GM10266 (cell line): ENCODE results near the gene ARHGAP22.

Experiments used
- DNase-seq: peaks from one replicate; pipeline ENCODE4 v3.0.0; 2012; ENCODE audit errors: extremely low spot score
- TF ChIP-seq, protein P1 (sequence below): IDR thresholded peaks from 2 replicates; pipeline ENCODE4 v1.5.1; 2012; ENCODE audit warnings: mild to moderate bottlenecking, low read depth; ENCODE audit not compliant: control insufficient read depth, insufficient read depth; ENCODE audit errors: missing control alignments

Gene ARHGAP22

DNA sequence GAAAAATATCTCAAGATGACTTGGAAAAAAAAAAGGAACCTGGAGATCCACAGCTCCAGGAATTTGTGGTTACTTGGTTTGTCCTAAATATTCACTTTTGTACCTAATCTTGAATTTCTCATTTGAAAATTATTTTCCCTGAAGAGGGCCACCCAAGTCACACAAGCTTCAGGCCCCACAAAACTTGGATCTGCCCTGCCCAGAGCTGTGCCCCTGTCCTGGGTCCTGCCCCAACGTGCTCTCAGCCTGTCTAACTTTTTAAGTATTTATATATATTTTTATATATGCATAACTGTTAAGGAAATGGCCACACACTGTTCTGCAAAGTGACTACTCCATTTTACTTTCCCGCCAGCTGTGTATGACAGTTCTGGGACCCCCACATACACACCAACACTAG lies 123.5 kb downstream of the ARHGAP22 start:
- TF ChIP-seq, protein P1, sequence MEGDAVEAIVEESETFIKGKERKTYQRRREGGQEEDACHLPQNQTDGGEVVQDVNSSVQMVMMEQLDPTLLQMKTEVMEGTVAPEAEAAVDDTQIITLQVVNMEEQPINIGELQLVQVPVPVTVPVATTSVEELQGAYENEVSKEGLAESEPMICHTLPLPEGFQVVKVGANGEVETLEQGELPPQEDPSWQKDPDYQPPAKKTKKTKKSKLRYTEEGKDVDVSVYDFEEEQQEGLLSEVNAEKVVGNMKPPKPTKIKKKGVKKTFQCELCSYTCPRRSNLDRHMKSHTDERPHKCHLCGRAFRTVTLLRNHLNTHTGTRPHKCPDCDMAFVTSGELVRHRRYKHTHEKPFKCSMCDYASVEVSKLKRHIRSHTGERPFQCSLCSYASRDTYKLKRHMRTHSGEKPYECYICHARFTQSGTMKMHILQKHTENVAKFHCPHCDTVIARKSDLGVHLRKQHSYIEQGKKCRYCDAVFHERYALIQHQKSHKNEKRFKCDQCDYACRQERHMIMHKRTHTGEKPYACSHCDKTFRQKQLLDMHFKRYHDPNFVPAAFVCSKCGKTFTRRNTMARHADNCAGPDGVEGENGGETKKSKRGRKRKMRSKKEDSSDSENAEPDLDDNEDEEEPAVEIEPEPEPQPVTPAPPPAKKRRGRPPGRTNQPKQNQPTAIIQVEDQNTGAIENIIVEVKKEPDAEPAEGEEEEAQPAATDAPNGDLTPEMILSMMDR: no peak
- DNase-seq: no peak

DNA sequence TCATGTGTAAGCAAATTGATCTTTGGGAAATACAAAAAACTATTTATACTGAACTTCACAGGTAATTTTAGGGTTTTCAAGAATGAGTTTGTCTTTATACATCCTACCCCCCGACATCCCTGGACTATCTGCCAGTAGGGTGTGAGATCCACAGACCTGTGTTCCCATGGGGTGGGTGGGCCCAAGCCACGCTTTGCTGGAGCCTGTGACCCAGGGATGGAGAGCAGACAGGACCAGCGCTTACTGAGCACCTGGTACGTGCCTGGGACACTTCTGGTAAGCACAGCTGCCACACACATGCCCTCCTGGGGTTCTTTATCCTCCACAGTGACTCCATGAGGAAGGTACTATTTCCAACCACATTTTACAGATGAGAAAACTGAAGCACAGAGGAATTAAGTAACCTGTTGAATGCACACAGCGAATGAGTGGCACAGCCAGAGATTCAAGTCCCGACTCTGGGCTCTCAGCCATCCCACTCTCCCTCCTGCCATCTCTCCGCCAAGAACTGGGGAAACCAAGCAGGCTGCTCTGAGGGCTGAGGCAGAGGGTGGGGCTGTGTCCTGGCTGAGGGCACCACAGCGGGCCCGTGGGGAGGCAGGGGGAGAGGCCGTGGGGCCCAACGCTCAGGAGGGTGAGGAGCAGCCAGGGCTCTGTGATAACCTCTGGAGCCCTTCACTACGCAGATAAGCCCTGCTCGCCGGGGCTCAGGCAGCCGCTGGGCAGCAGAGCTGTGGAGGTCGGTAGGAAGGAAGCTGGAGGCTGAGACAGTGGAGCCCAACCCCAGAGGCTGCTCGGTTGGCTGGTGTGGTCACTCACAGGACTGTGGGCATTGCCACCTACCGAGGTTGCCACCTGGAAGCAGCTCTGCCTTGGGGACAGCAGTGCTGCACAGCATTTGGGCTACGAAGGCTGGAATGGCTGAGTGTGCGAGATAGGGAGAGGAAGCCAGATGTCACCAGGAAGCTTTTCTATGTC lies 124.2 kb downstream of the ARHGAP22 start:
- no peak for DNase-seq
- TF ChIP-seq, protein P1: no peak

DNA sequence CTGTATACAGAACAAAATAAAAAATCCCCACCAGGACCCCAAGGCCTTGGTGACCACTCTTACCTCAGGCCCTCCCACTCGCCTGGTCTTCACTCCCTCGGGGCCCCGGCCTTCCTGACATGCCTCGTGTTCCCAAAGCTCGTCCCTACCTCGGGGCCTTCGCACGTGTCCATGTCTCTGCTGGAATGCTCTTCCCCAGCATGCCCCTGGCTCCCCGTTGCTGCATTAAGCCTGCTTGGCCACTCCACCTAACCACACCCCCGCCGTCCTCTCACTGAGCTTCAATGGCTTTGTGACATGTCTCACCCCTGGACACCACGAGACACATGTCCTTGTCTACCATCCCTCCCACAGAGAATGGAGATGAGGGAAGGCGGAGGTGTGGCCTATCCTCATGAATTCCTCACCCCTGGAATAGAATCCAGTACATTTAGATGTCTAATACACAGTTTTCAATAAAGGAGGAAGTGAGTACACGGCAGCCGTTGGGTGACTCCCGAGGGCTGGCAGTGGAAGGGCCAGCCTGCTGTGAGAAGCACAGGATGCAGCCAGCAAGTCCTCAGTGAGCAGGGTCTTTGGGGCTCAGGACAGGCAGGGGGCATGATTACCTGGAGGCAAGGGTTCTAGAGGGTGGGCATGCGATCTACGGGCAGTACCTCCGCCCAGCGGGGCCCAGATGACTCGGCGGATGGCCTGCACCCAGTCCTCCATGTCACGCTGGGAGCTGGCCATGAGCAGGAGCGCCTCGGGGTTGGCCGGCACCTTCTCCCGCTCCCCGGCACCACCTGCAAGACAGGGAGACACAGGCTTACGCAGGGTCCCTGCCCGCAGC lies 125.7 kb downstream of the ARHGAP22 start:
- no peak for DNase-seq
- TF ChIP-seq, protein P1: no peak

DNA sequence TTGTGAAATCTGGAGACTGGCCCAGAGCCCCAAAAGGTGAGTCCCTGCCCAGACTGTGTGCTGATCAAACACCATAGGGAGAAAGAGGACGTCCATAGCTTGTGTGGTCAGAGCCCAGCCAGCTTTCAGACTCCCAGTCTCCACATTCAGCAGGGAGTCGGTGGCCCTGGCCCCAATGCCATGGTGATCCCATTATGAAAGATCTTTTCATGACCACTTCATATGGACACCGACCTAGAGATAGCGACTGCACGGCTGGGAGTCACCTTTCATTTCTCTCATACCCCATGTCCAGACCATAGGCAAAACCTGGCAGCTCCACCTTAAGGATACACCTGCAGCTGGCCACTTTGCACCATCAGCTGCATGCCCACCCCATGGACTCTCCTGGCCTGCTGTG lies 126.4 kb downstream of the ARHGAP22 start:
- TF ChIP-seq, protein P1: no peak
- no peak for DNase-seq

DNA sequence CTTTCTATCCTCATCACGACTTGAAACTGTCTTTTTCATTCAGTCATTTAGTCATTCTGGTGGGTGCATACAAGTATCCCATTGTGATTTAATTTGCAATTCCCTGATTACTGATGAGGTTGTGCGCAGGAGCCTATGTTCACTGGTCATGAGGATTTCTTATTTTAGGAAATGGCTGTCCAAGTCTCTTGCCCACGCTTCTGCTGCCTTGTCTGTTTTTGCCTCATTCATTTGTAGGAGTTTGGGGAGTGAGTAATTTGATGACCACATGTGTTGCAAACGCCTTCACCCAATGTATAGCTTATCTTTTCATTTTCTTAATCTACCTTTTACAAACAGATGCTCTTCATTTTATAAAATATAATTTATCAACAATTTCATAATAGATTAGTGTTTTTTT lies 127.3 kb downstream of the ARHGAP22 start:
- TF ChIP-seq, protein P1: no peak
- no peak for DNase-seq

DNA sequence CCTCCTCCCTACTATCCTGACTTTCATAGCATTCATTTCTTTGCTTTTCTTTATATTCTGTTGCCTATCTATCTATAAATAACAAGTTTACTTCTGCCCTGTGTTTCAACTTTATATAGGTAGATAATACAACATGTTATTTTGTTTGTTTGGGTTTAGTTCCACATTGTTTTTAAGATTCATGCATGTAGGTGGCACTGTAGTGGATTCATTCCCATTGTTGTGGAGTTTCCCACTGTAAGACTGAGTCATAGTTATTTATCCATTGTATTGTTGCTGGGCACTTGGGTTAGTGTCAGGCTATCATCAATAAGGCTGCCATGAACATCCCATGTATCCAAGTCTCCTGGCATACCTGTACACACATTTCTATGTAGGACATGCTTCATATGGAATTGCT lies 127.7 kb downstream of the ARHGAP22 start:
- no peak for DNase-seq
- TF ChIP-seq, protein P1: no peak
